K562 (cell line): Measurements from ENCODE around the gene TCF4. TPM values are rescaled to one million over a fixed set of nuclear protein-coding genes. Genes with fewer than 3 reads are reported as not detected.

Source experiments
- ATAC-seq: fragments of 200-7000 bp; cut with Tn5 transposase; 3 replicates; pipeline ENCODE4 v1.9.1; 2020; ENCODE audit warnings: moderate library complexity
- BruUV-seq: library from RNA; stranded (reverse); fragments of 400-500 nt; replicated peaks from 2 replicates; lab custom pipeline; 2021; lab: Mats Ljungman, UMichigan
- CTCF ChIA-PET: fragments of 300-600 bp; formaldehyde crosslinking; extraction: SDS; loops from one replicate; lab custom pipeline; 2021; ENCODE audit warnings: low intra/inter-chr PET ratio; lab: Yijun Ruan, JAX
- POLR2A ChIA-PET: fragments of 300-600, 350-650 bp; sonication (Branson Sonifier 250); formaldehyde crosslinking; extraction: SDS; loops from one replicate; lab custom pipeline; 2021; ENCODE audit warnings: antibody characterized with exemption, inconsistent platforms; lab: Yijun Ruan, JAX
- DNase-seq, 4 experiments: peaks; one replicate each; pipeline versions ENCODE4 v3.0.0 to v3.0.0-alpha.2; 2011 to 2018; ENCODE audit warnings: low spot score in 3 of 4, mixed read lengths in 3 of 4; ENCODE audit errors: extremely low read depth in 1 of 4
- FAIRE-seq: peaks from 2 replicates; lab custom pipeline; 2011; peaks lifted over from hg19 to GRCh38; lab: Jason Lieb, UNC
- H2AFZ ChIP-seq: 2 replicates; pipeline ENCODE4 v1.6.0; 2011; ENCODE audit warnings: low read depth, low read length, control low read depth, inconsistent platforms
- H3K27ac ChIP-seq: fragments of 200-600 bp; 3 replicates; pipeline ENCODE4 v1.8.0; 2011; ENCODE audit warnings: low read depth, mild to moderate bottlenecking, control low read depth, inconsistent platforms, low read length, moderate library complexity, mixed read lengths; ENCODE audit errors: extremely low read depth
- H3K27me3 ChIP-seq, 2 experiments: fragments of 300-600 bp in 1 of 2; 2 replicates in 1 of 2; 3 replicates in 1 of 2; pipeline versions ENCODE4 v1.6.0 to v1.8.0; 2011; ENCODE audit warnings: inconsistent platforms in 2 of 2, low read length in 2 of 2, mild to moderate bottlenecking in 1 of 2, mixed read lengths in 1 of 2, moderate library complexity in 1 of 2; ENCODE audit not compliant: control insufficient read depth in 2 of 2, insufficient read depth in 2 of 2
- H3K36me3 ChIP-seq: fragments of 300-600 bp; 3 replicates; pipeline ENCODE4 v1.8.0; 2011; ENCODE audit warnings: mild to moderate bottlenecking, low read length, inconsistent platforms; ENCODE audit not compliant: control insufficient read depth, insufficient read depth
- H3K4me1 ChIP-seq, 2 experiments: fragments of 200-600 bp in 1 of 2; replicated peaks in 1 of 2; 2 replicates in 1 of 2; 3 replicates in 1 of 2; pipeline versions ENCODE4 v1.5.1 to v1.8.0; 2011; ENCODE audit warnings: inconsistent platforms in 2 of 2, low read length in 2 of 2, mild to moderate bottlenecking in 1 of 2, mixed read lengths in 1 of 2, moderate library complexity in 1 of 2; ENCODE audit not compliant: control insufficient read depth in 2 of 2, insufficient read depth in 2 of 2
- H3K4me2 ChIP-seq: 2 replicates; pipeline ENCODE4 v1.6.1; 2011; ENCODE audit warnings: low read length, control low read depth, inconsistent platforms, mixed read lengths; ENCODE audit not compliant: insufficient read depth
- H3K4me3 ChIP-seq: fragments of 200-600 bp; sonication (generic), shearing (Covaris generic); 2 replicates; pipeline ENCODE4 v1.5.1; 2016; ENCODE audit warnings: control low read depth, inconsistent platforms
- H3K79me2 ChIP-seq: fragments of 200-600 bp; 3 replicates; pipeline ENCODE4 v1.8.0; 2011; ENCODE audit warnings: low read length, inconsistent platforms; ENCODE audit not compliant: control insufficient read depth, insufficient read depth
- H3K9ac ChIP-seq, 2 experiments: 2 replicates each; pipeline versions ENCODE4 v1.6.0 to v1.6.1; 2011; ENCODE audit warnings: low read depth in 2 of 2, low read length in 2 of 2, control low read depth in 1 of 2, inconsistent platforms in 1 of 2, mild to moderate bottlenecking in 1 of 2, mixed read lengths in 1 of 2; ENCODE audit not compliant: insufficient read depth in 1 of 2
- H3K9me1 ChIP-seq: one replicate; pipeline ENCODE4 v1.6.0; 2011; ENCODE audit warnings: inconsistent platforms, mild to moderate bottlenecking, low read length, moderate library complexity; ENCODE audit not compliant: control insufficient read depth, insufficient read depth
- H3K9me3 ChIP-seq: replicated peaks from 2 replicates; pipeline ENCODE4 v1.5.1; 2011; ENCODE audit warnings: low read depth, low read length, inconsistent platforms; ENCODE audit not compliant: control insufficient read depth, insufficient read depth
- H4K20me1 ChIP-seq: replicated peaks from 2 replicates; pipeline ENCODE4 v1.6.1; 2011; ENCODE audit warnings: low read length, inconsistent platforms, mixed read lengths; ENCODE audit not compliant: control insufficient read depth, insufficient read depth
- EP300 ChIP-seq: IDR thresholded peaks from 2 replicates; pipeline ENCODE4 v1.6.1; 2012; ENCODE audit warnings: low read length, improper control_type of control experiment
- FOXA1 ChIP-seq: fragments of 450-650 bp; IDR thresholded peaks from 2 replicates; pipeline ENCODE4 v1.6.1; 2016; ENCODE audit warnings: mild to moderate bottlenecking, borderline replicate concordance
- HMG20A ChIP-seq: fragments of 450-650 bp; formaldehyde crosslinking; conservative IDR thresholded peaks from 2 replicates; pipeline ENCODE4 v1.4.0; 2020; ENCODE audit warnings: mild to moderate bottlenecking, mixed read lengths
- IRF1 ChIP-seq: sonication (generic); formaldehyde crosslinking; IDR thresholded peaks from 2 replicates; pipeline ENCODE4 v1.8.0; 2022; ENCODE audit warnings: missing genetic modification reagents, mild to moderate bottlenecking, borderline replicate concordance
- NCOA6 ChIP-seq: fragments of 450-650 bp; IDR thresholded peaks from 2 replicates; pipeline ENCODE4 v1.6.1; 2017; ENCODE audit warnings: mild to moderate bottlenecking
- POLR2AphosphoS5 ChIP-seq: IDR thresholded peaks from 2 replicates; pipeline ENCODE4 v1.6.1; 2011; ENCODE audit warnings: mild to moderate bottlenecking, low read depth, low read length, moderate library complexity; ENCODE audit not compliant: control insufficient read depth, insufficient read depth
- SMAD2 ChIP-seq: fragments of 150-350 bp; IDR thresholded peaks from 2 replicates; pipeline ENCODE4 v1.6.1; 2014; ENCODE audit warnings: low read depth, mild to moderate bottlenecking, low read length
- SP2 ChIP-seq: IDR thresholded peaks from 2 replicates; pipeline ENCODE4 v1.6.1; 2011; ENCODE audit warnings: mild to moderate bottlenecking, low read depth, low read length, moderate library complexity; ENCODE audit not compliant: poor library complexity, severe bottlenecking; ENCODE audit errors: extremely low read depth
- ZC3H11A ChIP-seq: IDR thresholded peaks from 2 replicates; pipeline ENCODE4 v1.6.1; 2012; ENCODE audit warnings: low read depth, low read length, improper control_type of control experiment
- ZNF253 ChIP-seq: fragments of 250-450 bp; sonication (Bioruptor Pico); conservative IDR thresholded peaks from 2 replicates; pipeline ENCODE4 v1.6.1; 2021; ENCODE audit warnings: mild to moderate bottlenecking
- ZNF644 ChIP-seq: fragments of 200-800 bp; sonication (Bioruptor generic); IDR thresholded peaks from 2 replicates; pipeline ENCODE4 v1.6.1; 2016; ENCODE audit warnings: low read depth, missing genetic modification characterization, missing compliant biosample characterization
- WGBS: fragments of 100-300 bp; shearing (Covaris generic); methylation state at CpG from one replicate; pipeline ENCODE4 v1.1.6; 2016; ENCODE audit warnings: low coverage, mixed read lengths; ENCODE audit not compliant: insufficient coverage; ENCODE audit errors: missing lambda C conversion rate; 5-methylcytosine and 5-hydroxymethylcytosine counted together
- in situ Hi-C: fragments of 300-500 bp; cut with MboI; formaldehyde crosslinking; loops from 4 replicates; pipeline ENCODE4 v1.15.0; 2018; ENCODE audit warnings: inconsistent platforms, mixed read lengths
- intact Hi-C: fragments of 100-400 bp; cut with micrococcal nuclease; formaldehyde crosslinking; loops from 2 replicates; pipeline ENCODE4 v1.14.2; 2022
- polyA plus RNA-seq, 8 experiments: library from polyadenylated mRNA; depleted of rRNA in 4 of 8; stranded (reverse) in 5 of 8; unstranded in 3 of 8; fragments of >200 nt; fragmentation: Nextera tagmentation in 2 of 8; fragmentation: Illumina TruSeq in 1 of 8; extraction: Ambion mirVana in 2 of 8; extraction: Trizol in 1 of 8; gene quantifications; 2 replicates each; pipeline versions ENCODE4 v1.2.1 to v1.2.3, GENCODE V29; 2011 to 2014; ENCODE audit warnings: inconsistent platforms in 1 of 8, missing spikeins in 1 of 8
- total RNA-seq, 7 experiments: library from RNA; depleted of rRNA in 6 of 7; stranded (reverse); fragments of >200 nt in 6 of 7; fragmentation: Illumina TruSeq in 2 of 7; extraction: Trizol in 2 of 7; gene quantifications; 2 replicates each; pipeline versions ENCODE4 v1.2.1 to v1.2.3, GENCODE V29; 2011 to 2021; ENCODE audit warnings: low replicate concordance in 1 of 7
- TF ChIP-seq, protein P1 (sequence below): fragments of 450-650 bp; formaldehyde crosslinking; conservative IDR thresholded peaks from 2 replicates; pipeline ENCODE4 v1.4.0; 2022; ENCODE audit warnings: mild to moderate bottlenecking, missing genetic modification characterization

The TCF4 gene
- total and polyA plus RNA-seq, 9 of the 15 experiments (the other 6 are each of a cell fraction or from before 2014, with no cell fraction given), result 4.8 to 24.7 (median 15.2) TPM

- intact Hi-C loops (no loop called here), in situ Hi-C loops (no loop called here)
- Histone ChIP-seq H3K4me1 (0 out of 5 replicates have a peak, but pooled peaks cover 0 to 3% of the 10 kb centered on the region in 2 experiments), H3K27me3 (no peaks in the 10 kb centered on the region), H3K79me2 (no peaks in the 10 kb centered on the region), H3K9ac (no peak overlapping the region), H3K4me3 (no peak overlapping the region), H3K27ac (no peak overlapping the region), H3K9me3 (no peaks in the 10 kb centered on the region), H3K36me3 (peaks cover 7% of the 10 kb centered on the region; the same call in 2 of the 3 replicates), H4K20me1 (no peaks in the 10 kb centered on the region), H3K9me1 (no peaks in the 10 kb centered on the region), H3K4me2 (no peak overlapping the region), H2AFZ (no peak overlapping the region)
- no TSS peak for BruUV-seq
- CTCF ChIA-PET, result no interaction called here
- TF ChIP-seq SMAD2 (no peak), POLR2AphosphoS5 (no peak), ZNF253 (CRISPR knock-in tag) (no peak)
- FAIRE-seq (no peak), ATAC-seq (no peak), DNase-seq (no peak)
- WGBS, result 81% methylated on average over 5 of the region's 5 CpGs
- POLR2A ChIA-PET, result interaction anchor here (0.5 kb wide), 1 partner anchor 123 kb away, joined by 3 read pairs; no protein-coding TSS in a partner anchor
Observed at GRCh38 chr18:55265130-55265675, 322.8 kb downstream of the TCF4 start.

GRCh38 chr18:55264108-55264507 is 323.9 kb downstream of the TCF4 start:
- BruUV-seq, result no TSS peak
- Histone ChIP-seq H3K27me3 (no peaks in the 10 kb centered on the region), H3K79me2 (no peaks in the 10 kb centered on the region), H3K9ac (no peak overlapping the region), H3K27ac (no peak overlapping the region), H3K4me3 (no peak overlapping the region), H3K9me3 (no peaks in the 10 kb centered on the region), H3K4me2 (no peak overlapping the region), H2AFZ (no peak overlapping the region), H3K36me3 (peaks cover under 1% of the 10 kb centered on the region; the same call in 1 of the 3 replicates), H3K4me1 (0 out of 5 replicates have a peak, but pooled peaks cover 0 to 3% of the 10 kb centered on the region in 2 experiments), H4K20me1 (no peaks in the 10 kb centered on the region), H3K9me1 (no peaks in the 10 kb centered on the region)
- 26% methylated on average over 3 of the region's 3 CpGs for WGBS
- ATAC-seq (no peak), DNase-seq (no peak), FAIRE-seq (no peak)
- POLR2A ChIA-PET, result no interaction called here
- in situ Hi-C loops (no loop called here), intact Hi-C loops (no loop called here)
- CTCF ChIA-PET, result no interaction called here
- TF ChIP-seq ZNF644 (tag) (no peak), FOXA1 (no peak), EP300 (no peak), SP2 (no peak), IRF1 (CRISPR knock-in tag) (no peak), NCOA6 (no peak), HMG20A (CRISPR knock-in tag) (no peak), ZC3H11A (no peak)
- TF ChIP-seq, protein P1, sequence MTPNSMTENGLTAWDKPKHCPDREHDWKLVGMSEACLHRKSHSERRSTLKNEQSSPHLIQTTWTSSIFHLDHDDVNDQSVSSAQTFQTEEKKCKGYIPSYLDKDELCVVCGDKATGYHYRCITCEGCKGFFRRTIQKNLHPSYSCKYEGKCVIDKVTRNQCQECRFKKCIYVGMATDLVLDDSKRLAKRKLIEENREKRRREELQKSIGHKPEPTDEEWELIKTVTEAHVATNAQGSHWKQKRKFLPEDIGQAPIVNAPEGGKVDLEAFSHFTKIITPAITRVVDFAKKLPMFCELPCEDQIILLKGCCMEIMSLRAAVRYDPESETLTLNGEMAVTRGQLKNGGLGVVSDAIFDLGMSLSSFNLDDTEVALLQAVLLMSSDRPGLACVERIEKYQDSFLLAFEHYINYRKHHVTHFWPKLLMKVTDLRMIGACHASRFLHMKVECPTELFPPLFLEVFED (CRISPR knock-in tag), result no peak
